MM.1S (cell line): ENCODE results near the gene RNF112.

Experiments
- DNase-seq: peaks from one replicate; pipeline ENCODE4 v3.0.0-alpha.2; 2015
- H2AFZ ChIP-seq: fragments of 300-600 bp; sonication (generic); 2 replicates; pipeline ENCODE4 v1.6.0; 2016; ENCODE audit warnings: antibody characterized with exemption, low read length
- H3F3A ChIP-seq: fragments of 300-600 bp; sonication (generic); 2 replicates; pipeline ENCODE4 v1.6.1; 2016; ENCODE audit warnings: mild to moderate bottlenecking, antibody characterized with exemption, low read length, moderate library complexity, mixed read lengths; ENCODE audit not compliant: insufficient read depth
- H3K27ac ChIP-seq: fragments of 300-600 bp; sonication (generic); 2 replicates; pipeline ENCODE4 v1.5.1; 2016; ENCODE audit warnings: mild to moderate bottlenecking, low read length
- H3K27me3 ChIP-seq: fragments of 300-600 bp; sonication (generic); replicated peaks from 2 replicates; pipeline ENCODE4 v1.6.0; 2016; ENCODE audit warnings: low read length; ENCODE audit not compliant: insufficient read depth
- H3K36me3 ChIP-seq: fragments of 300-600 bp; sonication (generic); replicated peaks from 2 replicates; pipeline ENCODE4 v1.6.1; 2016; ENCODE audit warnings: mild to moderate bottlenecking, low read length, mixed read lengths; ENCODE audit not compliant: insufficient read depth
- H3K4me1 ChIP-seq: fragments of 300-600 bp; sonication (generic); 2 replicates; pipeline ENCODE4 v1.6.1; 2016; ENCODE audit warnings: low read length, mixed read lengths
- H3K4me2 ChIP-seq: fragments of 300-600 bp; sonication (generic); 2 replicates; pipeline ENCODE4 v1.6.0; 2016; ENCODE audit warnings: low read depth, low read length
- H3K4me3 ChIP-seq: fragments of 300-600 bp; sonication (generic); 2 replicates; pipeline ENCODE4 v1.5.1; 2016; ENCODE audit warnings: low read length, mixed read lengths
- H3K79me2 ChIP-seq: fragments of 300-600 bp; sonication (generic); 2 replicates; pipeline ENCODE4 v1.6.1; 2016; ENCODE audit warnings: mixed run types, low read length, mixed read lengths
- H3K9ac ChIP-seq: fragments of 300-600 bp; sonication (generic); 2 replicates; pipeline ENCODE4 v1.6.1; 2016; ENCODE audit warnings: low read length, mixed read lengths
- H3K9me2 ChIP-seq: fragments of 300-600 bp; sonication (generic); replicated peaks from 2 replicates; pipeline ENCODE4 v1.6.1; 2016; ENCODE audit warnings: mild to moderate bottlenecking, low read length, mixed read lengths; ENCODE audit not compliant: insufficient read depth
- H3K9me3 ChIP-seq: fragments of 300-600 bp; sonication (generic); replicated peaks from 2 replicates; pipeline ENCODE4 v1.6.1; 2016; ENCODE audit warnings: mild to moderate bottlenecking, low read length, mixed read lengths; ENCODE audit not compliant: insufficient read depth
- H4K20me1 ChIP-seq: fragments of 300-600 bp; sonication (generic); 2 replicates; pipeline ENCODE4 v1.6.1; 2016; ENCODE audit warnings: mild to moderate bottlenecking, low read length, moderate library complexity, mixed read lengths; ENCODE audit not compliant: insufficient read depth
- CTCF ChIP-seq: fragments of 300-600 bp; sonication (generic); IDR thresholded peaks from 2 replicates; pipeline ENCODE4 v1.5.1; 2016; ENCODE audit warnings: antibody characterized with exemption, low read length, mixed read lengths
- EZH2 ChIP-seq: fragments of 300-600 bp; sonication (generic); optimal IDR thresholded peaks from 2 replicates; pipeline ENCODE3; 2017; ENCODE audit warnings: low read depth, mild to moderate bottlenecking, antibody characterized with exemption, low read length, mixed read lengths
- EZH2phosphoT487 ChIP-seq: fragments of 300-600 bp; sonication (generic); IDR thresholded peaks from 2 replicates; pipeline ENCODE4 v1.6.1; 2018; ENCODE audit warnings: antibody characterized with exemption, low read length

RNF112 gene

GRCh38 chr17:19388791-19389785 lies 21.9 kb upstream of the RNF112 start:
- no peak for DNase-seq

GRCh38 chr17:19390951-19391350 lies 20.1 kb upstream of the RNF112 start:
- Histone ChIP-seq H3K79me2 (no peaks in the 10 kb centered on the region), H3K9ac (no peak overlapping the region), H3K36me3 (no peaks in the 10 kb centered on the region), H4K20me1 (no peaks in the 10 kb centered on the region), H3K27me3 (no peaks in the 10 kb centered on the region), H3F3A (no peaks in the 10 kb centered on the region), H3K4me3 (no peak overlapping the region), H3K4me2 (no peak overlapping the region), H2AFZ (no peak overlapping the region), H3K9me2 (no peaks in the 10 kb centered on the region), H3K27ac (no peak overlapping the region), H3K4me1 (no peaks in the 10 kb centered on the region), H3K9me3 (no peaks in the 10 kb centered on the region)
- TF ChIP-seq EZH2 (no peak), EZH2phosphoT487 (no peak), CTCF (no peak)
- no peak for DNase-seq

More at GRCh38 chr17:19388791-19389785, 21.9 kb upstream of the RNF112 start:
- Histone ChIP-seq H3K9ac (no peak overlapping the region), H3K4me3 (no peak overlapping the region), H3K27me3 (no peaks in the 10 kb centered on the region), H3K36me3 (no peaks in the 10 kb centered on the region), H3K4me1 (no peaks in the 10 kb centered on the region), H3K27ac (no peak overlapping the region), H3K9me3 (no peaks in the 10 kb centered on the region), H3K4me2 (no peak overlapping the region), H3K9me2 (no peaks in the 10 kb centered on the region), H4K20me1 (no peaks in the 10 kb centered on the region), H2AFZ (no peak overlapping the region), H3F3A (no peaks in the 10 kb centered on the region), H3K79me2 (no peaks in the 10 kb centered on the region)
- TF ChIP-seq EZH2phosphoT487: no peak
- TF ChIP-seq CTCF: no peak
- TF ChIP-seq EZH2: no peak

GRCh38 chr17:19391432-19391831 lies 19.6 kb upstream of the RNF112 start:
- no peaks in the 10 kb centered on the region for H3K79me2 ChIP-seq
- H3K4me2 ChIP-seq: no peak overlapping the region
- no peaks in the 10 kb centered on the region for H3K36me3 ChIP-seq
- no peaks in the 10 kb centered on the region for H3K9me2 ChIP-seq
- no peaks in the 10 kb centered on the region for H3K9me3 ChIP-seq
- no peaks in the 10 kb centered on the region for H3K27me3 ChIP-seq
- H4K20me1 ChIP-seq: no peaks in the 10 kb centered on the region
- H3K4me1 ChIP-seq: no peaks in the 10 kb centered on the region
- no peak for DNase-seq
- H3K9ac ChIP-seq: no peak overlapping the region
- TF ChIP-seq EZH2phosphoT487 (no peak), CTCF (no peak), EZH2 (no peak)
- no peak overlapping the region for H3K4me3 ChIP-seq
- H3K27ac ChIP-seq: no peak overlapping the region
- no peak overlapping the region for H2AFZ ChIP-seq
- H3F3A ChIP-seq: no peaks in the 10 kb centered on the region
